SK-N-MC (cell line): Measurements from ENCODE around the gene GRAMD1B.

Source experiments
- DNase-seq: peaks from one replicate; pipeline ENCODE4 v3.0.0-alpha.2; 2011; ENCODE audit warnings: low read depth, low spot score
- H3K27ac ChIP-seq: fragments of 200-600 bp; sonication (generic); 2 replicates; pipeline ENCODE4 v1.5.1; 2016; ENCODE audit warnings: mixed run types
- H3K36me3 ChIP-seq: fragments of 200-600 bp; sonication (generic); 2 replicates; pipeline ENCODE4 v1.6.1; 2017; ENCODE audit warnings: antibody characterized with exemption, low read length, mixed read lengths; ENCODE audit not compliant: insufficient read depth
- H3K4me3 ChIP-seq: fragments of 200-600 bp; sonication (generic); 2 replicates; pipeline ENCODE4 v1.5.1; 2016
- H3K9ac ChIP-seq: fragments of 200-600 bp; sonication (generic); 2 replicates; pipeline ENCODE4 v1.8.0; 2017; ENCODE audit warnings: mixed run types, mixed read lengths; ENCODE audit not compliant: insufficient read length
- H3K9me3 ChIP-seq: fragments of 200-600 bp; sonication (generic); 2 replicates; pipeline ENCODE4 v1.6.1; 2017; ENCODE audit warnings: low read depth, mild to moderate bottlenecking, antibody characterized with exemption, low read length, moderate library complexity, mixed read lengths
- EZH2 ChIP-seq: fragments of 200-600 bp; sonication (generic); IDR thresholded peaks from one replicate; pipeline ENCODE4 v1.6.1; 2017; ENCODE audit warnings: antibody characterized with exemption
- FOXP2 ChIP-seq: optimal IDR thresholded peaks from 2 replicates; pipeline ENCODE3; 2011; ENCODE audit warnings: mild to moderate bottlenecking, moderate library complexity; ENCODE audit not compliant: insufficient read depth; ENCODE audit errors: extremely low read length, control extremely low read depth
- POLR2AphosphoS5 ChIP-seq: IDR thresholded peaks from 2 replicates; pipeline ENCODE4 v1.6.1; 2012; ENCODE audit warnings: mild to moderate bottlenecking, low read depth, low read length, borderline replicate concordance

Gene GRAMD1B

GRCh38 chr11:123527947-123528346 is 97.9 kb downstream of the GRAMD1B start:
- Histone ChIP-seq H3K27ac (no peak overlapping the region), H3K9ac (no peak overlapping the region), H3K36me3 (no peaks in the 10 kb centered on the region), H3K9me3 (no peaks in the 10 kb centered on the region), H3K4me3 (no peak overlapping the region)
- no peak for DNase-seq
- TF ChIP-seq FOXP2 (no peak), POLR2AphosphoS5 (no peak), EZH2 (no peak)

- H3K36me3 ChIP-seq = no peaks in the 10 kb centered on the region
- TF ChIP-seq POLR2AphosphoS5 (no peak), EZH2 (no peak), FOXP2 (no peak)
These were observed 101.3 kb downstream of the GRAMD1B start for GRCh38 chr11:123531325-123531724.

GRCh38 chr11:123532131-123532530 is 102.1 kb downstream of the GRAMD1B start:
- H3K9me3 ChIP-seq = no peaks in the 10 kb centered on the region
- no peak overlapping the region for H3K9ac ChIP-seq
- H3K36me3 ChIP-seq = no peaks in the 10 kb centered on the region
- DNase-seq = no peak
- H3K4me3 ChIP-seq = no peak overlapping the region
- TF ChIP-seq FOXP2 (no peak), EZH2 (no peak), POLR2AphosphoS5 (no peak)
- no peak overlapping the region for H3K27ac ChIP-seq

More at GRCh38 chr11:123531325-123531724, 101.3 kb downstream of the GRAMD1B start:
- no peak for DNase-seq
- Histone ChIP-seq H3K4me3 (no peak overlapping the region), H3K9me3 (no peaks in the 10 kb centered on the region), H3K9ac (no peak overlapping the region), H3K27ac (no peak overlapping the region)

- no peak overlapping the region for H3K9ac ChIP-seq
- no peak overlapping the region for H3K4me3 ChIP-seq
- H3K9me3 ChIP-seq = no peaks in the 10 kb centered on the region
- TF ChIP-seq FOXP2 (no peak), EZH2 (no peak), POLR2AphosphoS5 (no peak)
- no peaks in the 10 kb centered on the region for H3K36me3 ChIP-seq
- no peak overlapping the region for H3K27ac ChIP-seq
- no peak for DNase-seq
These were observed 105.3 kb downstream of the GRAMD1B start for GRCh38 chr11:123535401-123535800.

- no peaks in the 10 kb centered on the region for H3K9me3 ChIP-seq
- no peak for TF ChIP-seq EZH2
- no peak for TF ChIP-seq FOXP2
- TF ChIP-seq POLR2AphosphoS5 = no peak
- no peak overlapping the region for H3K9ac ChIP-seq
- DNase-seq = no peak
- no peaks in the 10 kb centered on the region for H3K36me3 ChIP-seq
- no peak overlapping the region for H3K27ac ChIP-seq
- H3K4me3 ChIP-seq = no peak overlapping the region
These were observed 106.8 kb downstream of the GRAMD1B start for GRCh38 chr11:123536690-123537437.

GRCh38 chr11:123537726-123538125 is 107.7 kb downstream of the GRAMD1B start:
- H3K27ac ChIP-seq = no peak overlapping the region
- no peak overlapping the region for H3K9ac ChIP-seq
- DNase-seq = no peak
- no peaks in the 10 kb centered on the region for H3K36me3 ChIP-seq
- no peak for TF ChIP-seq FOXP2
- H3K9me3 ChIP-seq = no peaks in the 10 kb centered on the region
- H3K4me3 ChIP-seq = no peak overlapping the region

- Histone ChIP-seq H3K9ac (no peak overlapping the region), H3K27ac (no peak overlapping the region), H3K4me3 (no peak overlapping the region), H3K36me3 (no peaks in the 10 kb centered on the region), H3K9me3 (no peaks in the 10 kb centered on the region)
- TF ChIP-seq EZH2 = no peak
- no peak for TF ChIP-seq FOXP2
- TF ChIP-seq POLR2AphosphoS5 = no peak
- no peak for DNase-seq
These were observed 113.7 kb downstream of the GRAMD1B start for GRCh38 chr11:123543797-123544196.

GRCh38 chr11:123544631-123545375 is 114.7 kb downstream of the GRAMD1B start:
- TF ChIP-seq POLR2AphosphoS5 (no peak), EZH2 (no peak), FOXP2 (no peak)
- no peak overlapping the region for H3K27ac ChIP-seq

GRCh38 chr11:123545726-123546270 is 115.7 kb downstream of the GRAMD1B start:
- H3K36me3 ChIP-seq = no peaks in the 10 kb centered on the region
- no peaks in the 10 kb centered on the region for H3K9me3 ChIP-seq
- TF ChIP-seq POLR2AphosphoS5 (no peak), EZH2 (no peak), FOXP2 (no peak)
- H3K27ac ChIP-seq = no peak overlapping the region
- H3K9ac ChIP-seq = no peak overlapping the region
- DNase-seq = no peak
- no peak overlapping the region for H3K4me3 ChIP-seq

More at GRCh38 chr11:123544631-123545375, 114.7 kb downstream of the GRAMD1B start:
- H3K4me3 ChIP-seq = no peak overlapping the region
- no peaks in the 10 kb centered on the region for H3K36me3 ChIP-seq
- no peak overlapping the region for H3K9ac ChIP-seq
- DNase-seq = no peak
- no peaks in the 10 kb centered on the region for H3K9me3 ChIP-seq
